Testis (tissue), 3 donors: ENCODE measurements around the gene INAVA. TPM values are rescaled to one million over a fixed set of nuclear protein-coding genes. Genes with fewer than 3 reads are reported as not detected.

Experiments used
- DNase-seq: peaks from one replicate; pipeline ENCODE4 v3.0.0-alpha.2; 2019
- H3K27ac ChIP-seq, 2 donors: fragments of 200-600 bp; sonication (generic); one replicate each; pipeline ENCODE4 v1.5.1; 2019
- H3K27me3 ChIP-seq: fragments of 200-600 bp; sonication (generic); one replicate; pipeline ENCODE4 v1.5.1; 2019
- H3K36me3 ChIP-seq: fragments of 200-600 bp; sonication (generic); one replicate; pipeline ENCODE4 v1.5.1; 2017; ENCODE audit warnings: low read depth; ENCODE audit errors: missing control alignments
- H3K4me1 ChIP-seq: fragments of 200-600 bp; sonication (generic); one replicate; pipeline ENCODE4 v1.5.1; 2019
- H3K4me3 ChIP-seq, 2 donors: fragments of 200-600 bp; sonication (generic); one replicate each; pipeline ENCODE4 v1.5.1; 2017 to 2019
- H3K9me3 ChIP-seq: fragments of 200-600 bp; sonication (generic); one replicate; pipeline ENCODE4 v1.5.1; 2017
- CTCF ChIP-seq, 3 experiments: fragments of 450-650 bp in 2 of 3; fragments of 200-600 bp in 1 of 3; sonication (generic) in 1 of 3; IDR thresholded peaks; one replicate each; pipeline ENCODE4 v1.5.1; 2016 to 2019; ENCODE audit warnings: antibody characterized with exemption in 3 of 3, mild to moderate bottlenecking in 2 of 3, moderate library complexity in 1 of 3
- POLR2A ChIP-seq: fragments of 450-650 bp; IDR thresholded peaks from one replicate; pipeline ENCODE4 v1.6.1; 2017; ENCODE audit warnings: antibody characterized with exemption, mild to moderate bottlenecking, moderate library complexity
- WGBS, 2 donors: methylation state at CpG; one replicate each; pipeline ENCODE4 v1.1.5; 2018; 5-methylcytosine and 5-hydroxymethylcytosine counted together
- intact Hi-C: fragments of 100-400 bp; cut with DNase I; formaldehyde crosslinking; loops from one replicate; pipeline ENCODE4 v1.15.1; 2023; ENCODE audit warnings: low total_unique reads
- polyA plus RNA-seq: library from polyadenylated mRNA; stranded (reverse); fragments of 350-450 nt; fragmentation: Illumina TruSeq; extraction: RNeasy Lipid Tissue Mini Kit (QIAGEN cat#74804); gene quantifications from one replicate; pipeline ENCODE4 v1.2.3, GENCODE V29; 2014; ENCODE audit warnings: low read depth, low replicate concordance; ENCODE audit not compliant: insufficient read depth
- total RNA-seq, 2 donors: library from RNA; depleted of rRNA; stranded (reverse); fragments of >200 nt; gene quantifications; one replicate each; pipeline ENCODE4 v1.2.3, GENCODE V29; 2016

Gene INAVA
- total and polyA plus RNA-seq, 3 donors from 2014 or later: 1.5 to 5.8 (median 2.3) TPM

GRCh38 chr1:200883118-200883517 is 11.6 kb upstream of the INAVA start:
- WGBS, 2 donors: 86 to 93% methylated on average over 3 of the region's 3 CpGs
- H3K9me3 ChIP-seq: no peaks in the 10 kb centered on the region

GRCh38 chr1:200885623-200886402 is 8.9 kb upstream of the INAVA start:
- 92% methylated on average over 6 of the region's 6 CpGs for WGBS, 2 donors

More at GRCh38 chr1:200883118-200883517, 11.6 kb upstream of the INAVA start:
- Histone ChIP-seq H3K4me3 (no peak overlapping the region), H3K36me3 (no peaks in the 10 kb centered on the region), H3K27ac (no peak overlapping the region), H3K4me1 (no peaks in the 10 kb centered on the region), H3K27me3 (no peaks in the 10 kb centered on the region)
- DNase-seq: no peak
- intact Hi-C loops: no loop called here
- no peak for TF ChIP-seq CTCF (IDR thresholded peaks at IDR 0.05)
- TF ChIP-seq POLR2A: no peak

GRCh38 chr1:200886594-200886993 is 8.1 kb upstream of the INAVA start:
- Histone ChIP-seq H3K27ac (no peak overlapping the region), H3K36me3 (no peaks in the 10 kb centered on the region), H3K4me3 (no peak overlapping the region), H3K27me3 (no peaks in the 10 kb centered on the region), H3K4me1 (peaks cover 8% of the 10 kb centered on the region), H3K9me3 (no peaks in the 10 kb centered on the region)
- 94 to 96% methylated on average over 2 of the region's 2 CpGs for WGBS, 2 donors
- intact Hi-C loops: no loop called here
- no peak for DNase-seq
- TF ChIP-seq CTCF (IDR thresholded peaks at IDR 0.05) (no peak), POLR2A (no peak)

More at GRCh38 chr1:200885623-200886402, 8.9 kb upstream of the INAVA start:
- no peaks in the 10 kb centered on the region for H3K27me3 ChIP-seq
- H3K9me3 ChIP-seq: no peaks in the 10 kb centered on the region
- intact Hi-C loops: no loop called here
- H3K4me1 ChIP-seq: peaks cover 3% of the 10 kb centered on the region
- TF ChIP-seq CTCF (IDR thresholded peaks at IDR 0.05): no peak
- TF ChIP-seq POLR2A: no peak
- H3K27ac ChIP-seq: no peak overlapping the region
- no peaks in the 10 kb centered on the region for H3K36me3 ChIP-seq
- H3K4me3 ChIP-seq: no peak overlapping the region
- no peak for DNase-seq

GRCh38 chr1:200887036-200887435 is 7.7 kb upstream of the INAVA start:
- WGBS, 2 donors: 87 to 90% methylated on average over 10 to 11 of the region's 11 CpGs
- TF ChIP-seq CTCF (IDR thresholded peaks at IDR 0.05) (no peak), POLR2A (no peak)
- intact Hi-C loops: no loop called here
- no peak for DNase-seq
- Histone ChIP-seq H3K27ac (no peak overlapping the region), H3K27me3 (no peaks in the 10 kb centered on the region), H3K9me3 (no peaks in the 10 kb centered on the region), H3K36me3 (no peaks in the 10 kb centered on the region), H3K4me1 (peaks cover 11% of the 10 kb centered on the region), H3K4me3 (no peak overlapping the region)
